Endothelial cell (in vitro differentiated cells): ENCODE measurements around the gene LRCH1. TPM values are rescaled to one million over a fixed set of nuclear protein-coding genes. Genes with fewer than 3 reads are reported as not detected.

Experiments
- DNase-seq: peaks from one replicate; pipeline ENCODE4 v3.0.0; 2021; ENCODE audit warnings: low spot score
- H3K27ac Mint-ChIP-seq: one replicate; pipeline ENCODE4 v1.8.0; 2021; ENCODE audit warnings: mixed read lengths, inconsistent platforms; ENCODE audit not compliant: unreplicated experiment
- H3K27me3 Mint-ChIP-seq: one replicate; pipeline ENCODE4 v1.8.0; 2021; ENCODE audit warnings: mild to moderate bottlenecking, moderate library complexity, mixed read lengths, inconsistent platforms; ENCODE audit not compliant: unreplicated experiment
- H3K36me3 Mint-ChIP-seq: one replicate; pipeline ENCODE4 v1.8.0; 2021; ENCODE audit warnings: mild to moderate bottlenecking, low read depth, mixed read lengths, inconsistent platforms; ENCODE audit not compliant: unreplicated experiment
- H3K4me1 Mint-ChIP-seq: one replicate; pipeline ENCODE4 v1.8.0; 2021; ENCODE audit warnings: mild to moderate bottlenecking, mixed read lengths, inconsistent platforms; ENCODE audit not compliant: unreplicated experiment
- H3K4me3 Mint-ChIP-seq: one replicate; pipeline ENCODE4 v1.8.0; 2021; ENCODE audit warnings: mild to moderate bottlenecking, mixed read lengths, inconsistent platforms; ENCODE audit not compliant: unreplicated experiment
- H3K9me3 Mint-ChIP-seq: one replicate; pipeline ENCODE4 v1.8.0; 2021; ENCODE audit warnings: mixed read lengths, inconsistent platforms; ENCODE audit not compliant: unreplicated experiment
- CTCF ChIP-seq: fragments of 200-600 bp; sonication (generic); IDR thresholded peaks from one replicate; pipeline ENCODE4 v1.5.0; 2021; ENCODE audit warnings: antibody characterized with exemption; ENCODE audit not compliant: unreplicated experiment
- total RNA-seq: library from RNA; stranded (reverse); fragmentation: NEBNext Ultra II Directional; extraction: Animal tissue kit (Norgen Biotek cat#: 25700); gene quantifications from one replicate; pipeline ENCODE4 v1.2.1, GENCODE V29; 2021; ENCODE audit not compliant: unreplicated experiment

LRCH1 gene
- total RNA-seq, 1 donor from 2014 or later = 45.6 TPM

GRCh38 chr13:46614582-46614981 is 61.6 kb downstream of the LRCH1 start:
- Mint-ChIP-seq H3K4me3 (no peak overlapping the region), H3K36me3 (peaks cover 5% of the 10 kb centered on the region), H3K9me3 (no peaks in the 10 kb centered on the region), H3K27ac (no peak overlapping the region), H3K4me1 (peaks cover 46% of the 10 kb centered on the region), H3K27me3 (no peaks in the 10 kb centered on the region)
- DNase-seq = no peak
- no peak for TF ChIP-seq CTCF

GRCh38 chr13:46615888-46616531 is 63.0 kb downstream of the LRCH1 start:
- no peaks in the 10 kb centered on the region for H3K27me3 Mint-ChIP-seq
- no peak overlapping the region for H3K27ac Mint-ChIP-seq
- no peak for DNase-seq
- peaks cover 49% of the 10 kb centered on the region for H3K4me1 Mint-ChIP-seq
- no peak overlapping the region for H3K4me3 Mint-ChIP-seq
- TF ChIP-seq CTCF = no peak
- peaks cover 5% of the 10 kb centered on the region for H3K36me3 Mint-ChIP-seq
- no peaks in the 10 kb centered on the region for H3K9me3 Mint-ChIP-seq

- TF ChIP-seq CTCF = no peak
- no peak overlapping the region for H3K27ac Mint-ChIP-seq
- H3K27me3 Mint-ChIP-seq = no peaks in the 10 kb centered on the region
- H3K4me3 Mint-ChIP-seq = no peak overlapping the region
- DNase-seq = no peak
- H3K36me3 Mint-ChIP-seq = peaks cover 5% of the 10 kb centered on the region
- peaks cover 56% of the 10 kb centered on the region for H3K4me1 Mint-ChIP-seq
- no peaks in the 10 kb centered on the region for H3K9me3 Mint-ChIP-seq
These were observed 64.3 kb downstream of the LRCH1 start for GRCh38 chr13:46617229-46617721.

- Mint-ChIP-seq H3K4me1 (peaks cover 63% of the 10 kb centered on the region), H3K36me3 (peaks cover 5% of the 10 kb centered on the region), H3K27me3 (no peaks in the 10 kb centered on the region), H3K4me3 (no peak overlapping the region), H3K27ac (peak overlapping the region; percentile 7), H3K9me3 (no peaks in the 10 kb centered on the region)
- no peak for DNase-seq
- TF ChIP-seq CTCF = no peak
These were observed 64.9 kb downstream of the LRCH1 start for GRCh38 chr13:46617885-46618284.

- H3K36me3 Mint-ChIP-seq = peaks cover 5% of the 10 kb centered on the region
- no peaks in the 10 kb centered on the region for H3K9me3 Mint-ChIP-seq
- H3K27me3 Mint-ChIP-seq = no peaks in the 10 kb centered on the region
- H3K4me3 Mint-ChIP-seq = no peak overlapping the region
- no peak for DNase-seq
- no peak for TF ChIP-seq CTCF
- H3K4me1 Mint-ChIP-seq = peaks cover 67% of the 10 kb centered on the region
- no peak overlapping the region for H3K27ac Mint-ChIP-seq
These were observed 65.8 kb downstream of the LRCH1 start for GRCh38 chr13:46618694-46619254.
